HFFc6 (cell line): ENCODE data around the gene JADE1. TPM values are rescaled to one million over a fixed set of nuclear protein-coding genes. Genes with fewer than 3 reads are reported as not detected.

Experiments used
- DNase-seq: peaks from one replicate; pipeline ENCODE4 v3.0.0-alpha.2; 2018
- H3K27ac Mint-ChIP-seq: 2 replicates; pipeline ENCODE4 v1.8.0; 2020; ENCODE audit warnings: mild to moderate bottlenecking, mixed read lengths
- H3K27me3 Mint-ChIP-seq: 2 replicates; pipeline ENCODE4 v1.8.0; 2021; ENCODE audit warnings: mild to moderate bottlenecking, moderate library complexity, mixed read lengths; ENCODE audit not compliant: insufficient read depth
- H3K36me3 Mint-ChIP-seq: 2 replicates; pipeline ENCODE4 v1.8.0; 2021; ENCODE audit warnings: low read depth, mixed read lengths
- H3K4me1 Mint-ChIP-seq: 2 replicates; pipeline ENCODE4 v1.8.0; 2020; ENCODE audit warnings: low read depth, mixed read lengths
- H3K4me3 Mint-ChIP-seq: 2 replicates; pipeline ENCODE4 v1.8.0; 2020; ENCODE audit warnings: mild to moderate bottlenecking, moderate library complexity, mixed read lengths
- H3K9me3 Mint-ChIP-seq: 2 replicates; pipeline ENCODE4 v1.8.0; 2020; ENCODE audit warnings: mild to moderate bottlenecking, mixed read lengths
- total RNA-seq, 6 experiments: library from RNA; stranded (reverse); fragmentation: NEBNext Ultra II Directional; extraction: Animal tissue kit (Norgen Biotek cat#: 25700); gene quantifications; 2 replicates in 1 of 6; 3 replicates in 5 of 6; pipeline ENCODE4 v1.2.3, GENCODE V29; 2021
- TF ChIP-seq, protein P1 (sequence below): fragments of 200-600 bp; sonication (generic); IDR thresholded peaks from 2 replicates; pipeline ENCODE4 v1.5.0; 2021; ENCODE audit warnings: antibody characterized with exemption, mild to moderate bottlenecking

JADE1 gene
- total RNA-seq, 6 experiments from 2014 or later = 23.2 to 32.4 (median 26.6) TPM

DNA sequence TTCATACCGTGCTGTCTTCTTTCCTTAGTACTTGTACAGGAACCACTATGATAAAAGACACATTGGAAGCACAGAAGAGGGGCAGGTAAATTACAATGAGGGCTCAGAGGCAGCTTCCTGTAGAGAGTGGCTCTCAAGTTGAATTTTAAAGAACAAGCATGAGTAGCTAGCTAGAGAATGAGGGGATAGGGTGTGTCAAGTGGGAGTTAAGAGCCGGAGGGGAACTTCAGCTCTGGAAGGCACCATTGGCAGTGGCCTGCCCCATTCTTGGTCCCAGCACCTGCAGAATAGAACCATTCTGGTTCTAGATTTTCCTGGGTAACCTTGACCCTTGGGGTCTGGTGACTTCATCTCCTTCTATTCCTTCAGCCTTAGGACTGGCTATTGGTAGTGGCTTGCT lies 34.0 kb upstream of the JADE1 start:
- TF ChIP-seq, protein P1, sequence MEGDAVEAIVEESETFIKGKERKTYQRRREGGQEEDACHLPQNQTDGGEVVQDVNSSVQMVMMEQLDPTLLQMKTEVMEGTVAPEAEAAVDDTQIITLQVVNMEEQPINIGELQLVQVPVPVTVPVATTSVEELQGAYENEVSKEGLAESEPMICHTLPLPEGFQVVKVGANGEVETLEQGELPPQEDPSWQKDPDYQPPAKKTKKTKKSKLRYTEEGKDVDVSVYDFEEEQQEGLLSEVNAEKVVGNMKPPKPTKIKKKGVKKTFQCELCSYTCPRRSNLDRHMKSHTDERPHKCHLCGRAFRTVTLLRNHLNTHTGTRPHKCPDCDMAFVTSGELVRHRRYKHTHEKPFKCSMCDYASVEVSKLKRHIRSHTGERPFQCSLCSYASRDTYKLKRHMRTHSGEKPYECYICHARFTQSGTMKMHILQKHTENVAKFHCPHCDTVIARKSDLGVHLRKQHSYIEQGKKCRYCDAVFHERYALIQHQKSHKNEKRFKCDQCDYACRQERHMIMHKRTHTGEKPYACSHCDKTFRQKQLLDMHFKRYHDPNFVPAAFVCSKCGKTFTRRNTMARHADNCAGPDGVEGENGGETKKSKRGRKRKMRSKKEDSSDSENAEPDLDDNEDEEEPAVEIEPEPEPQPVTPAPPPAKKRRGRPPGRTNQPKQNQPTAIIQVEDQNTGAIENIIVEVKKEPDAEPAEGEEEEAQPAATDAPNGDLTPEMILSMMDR = no peak
- no peak overlapping the region for H3K27ac Mint-ChIP-seq
- H3K4me3 Mint-ChIP-seq = no peak overlapping the region
- H3K36me3 Mint-ChIP-seq = no peaks in the 10 kb centered on the region
- H3K27me3 Mint-ChIP-seq = no peaks in the 10 kb centered on the region; the same call in 1 of the 2 replicates
- no peak for DNase-seq
- no peaks in the 10 kb centered on the region for H3K9me3 Mint-ChIP-seq
- H3K4me1 Mint-ChIP-seq = peaks cover 30% of the 10 kb centered on the region

DNA sequence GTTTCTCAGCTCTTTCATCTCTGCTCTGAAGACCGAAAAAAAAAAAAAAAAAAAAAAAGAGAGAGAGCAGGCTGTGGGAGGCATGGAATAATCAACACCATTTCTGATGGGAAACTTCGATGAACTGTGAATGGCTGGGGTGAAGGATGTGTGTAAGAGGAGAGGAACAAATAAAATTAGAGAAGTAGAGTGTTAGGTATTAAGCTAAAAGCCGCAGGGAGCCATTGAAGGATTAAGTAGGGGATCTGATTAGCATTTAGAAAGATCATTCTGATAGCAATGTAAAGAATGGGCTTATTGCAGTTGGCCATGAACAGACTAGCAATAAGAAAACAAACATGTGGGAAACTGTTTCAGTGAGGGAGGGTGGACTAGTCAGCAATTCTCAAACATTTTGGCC lies 33.6 kb upstream of the JADE1 start:
- Mint-ChIP-seq H3K27ac (peak overlapping the region; percentile 6; the same call in 1 of the 2 replicates), H3K27me3 (no peaks in the 10 kb centered on the region; the same call in 1 of the 2 replicates)
- no peak for DNase-seq

DNA sequence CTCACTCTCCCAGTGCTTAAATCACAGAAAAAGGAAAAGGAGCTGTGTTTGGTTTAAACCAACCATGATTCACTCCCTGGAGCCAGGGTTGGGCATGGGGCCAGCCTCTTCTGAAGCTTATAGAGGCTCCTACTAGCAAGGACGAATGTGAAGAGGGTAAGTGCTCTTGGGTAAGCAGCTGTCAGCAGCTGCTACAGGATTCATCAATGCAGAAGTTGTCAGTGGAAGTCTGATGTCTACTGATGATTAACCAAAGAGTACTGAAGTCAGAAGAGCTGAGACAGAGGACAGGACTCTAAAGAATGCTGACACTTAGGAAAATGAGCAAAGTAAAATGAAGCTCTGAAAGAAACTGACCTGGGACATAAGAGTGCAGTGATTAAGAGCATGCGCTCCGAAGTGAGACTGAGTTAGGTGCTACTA lies 32.7 kb upstream of the JADE1 start:
- TF ChIP-seq, protein P1 = no peak
- Mint-ChIP-seq H3K9me3 (no peaks in the 10 kb centered on the region), H3K27ac (peak overlapping the region; percentile 66), H3K36me3 (no peaks in the 10 kb centered on the region), H3K27me3 (no peaks in the 10 kb centered on the region; the same call in 1 of the 2 replicates), H3K4me3 (peak overlapping the region; percentile 66), H3K4me1 (peaks cover 27% of the 10 kb centered on the region)
- DNase-seq = peak; percentile 91

More for the DNA sequence above, 33.6 kb upstream of the JADE1 start:
- Mint-ChIP-seq H3K4me1 (peaks cover 26% of the 10 kb centered on the region), H3K4me3 (peak overlapping the region; percentile 2; the same call in 1 of the 2 replicates), H3K9me3 (no peaks in the 10 kb centered on the region), H3K36me3 (no peaks in the 10 kb centered on the region)
- TF ChIP-seq, protein P1 = no peak

DNA sequence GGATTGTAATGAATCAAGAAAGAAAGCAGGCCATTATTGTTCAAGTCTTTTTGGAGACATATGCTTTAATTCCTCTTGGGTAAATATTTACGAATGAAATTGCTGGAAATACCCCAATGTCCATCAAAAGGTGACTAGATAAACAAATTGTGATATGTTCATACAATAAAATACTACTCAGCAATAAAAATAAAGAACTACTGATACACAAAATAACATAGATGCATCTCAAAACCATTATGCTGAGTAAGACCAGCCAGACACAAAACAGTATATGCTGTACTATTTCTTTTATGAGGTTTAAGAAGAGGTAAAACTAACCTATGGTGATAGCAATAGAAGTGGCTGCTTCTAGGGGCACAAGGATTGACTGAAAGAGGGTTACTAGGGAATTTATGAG lies 28.8 kb upstream of the JADE1 start:
- TF ChIP-seq, protein P1 = no peak
- H3K9me3 Mint-ChIP-seq = no peaks in the 10 kb centered on the region
- H3K4me3 Mint-ChIP-seq = no peak overlapping the region
- DNase-seq = no peak
- H3K27ac Mint-ChIP-seq = no peak overlapping the region
- H3K4me1 Mint-ChIP-seq = peaks cover 37% of the 10 kb centered on the region
- no peaks in the 10 kb centered on the region; the same call in 1 of the 2 replicates for H3K27me3 Mint-ChIP-seq
- H3K36me3 Mint-ChIP-seq = no peaks in the 10 kb centered on the region

DNA sequence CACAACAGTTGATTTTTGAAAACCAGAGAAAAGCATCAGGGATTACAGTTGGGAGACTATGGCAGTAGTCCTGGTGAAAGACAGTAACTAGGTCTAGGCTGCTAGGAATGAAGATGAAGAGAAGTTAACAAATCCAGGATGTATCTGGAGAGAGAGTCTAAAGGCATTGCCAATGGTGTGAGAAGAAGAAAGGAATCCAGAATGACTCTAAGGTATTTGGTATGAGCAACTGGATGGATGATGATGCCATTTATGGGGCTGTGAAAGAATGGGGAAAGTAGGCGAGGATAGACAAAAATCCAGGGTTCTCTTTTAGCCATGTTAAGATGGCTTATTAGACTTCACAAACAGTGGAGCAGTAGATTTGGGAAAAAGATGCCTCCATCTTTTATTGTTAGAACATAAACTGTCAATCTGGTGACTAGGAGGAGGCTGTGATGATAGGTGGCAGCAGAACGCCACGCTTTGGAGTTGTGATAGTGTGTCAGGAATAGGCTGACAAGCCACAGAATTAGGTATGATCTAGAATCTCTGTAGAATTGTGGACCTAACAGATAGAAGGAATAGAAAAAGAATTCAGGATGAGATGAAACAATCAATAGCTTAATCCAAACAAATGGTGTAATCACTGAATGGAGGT lies 27.3 kb upstream of the JADE1 start:
- H3K36me3 Mint-ChIP-seq = no peaks in the 10 kb centered on the region
- no peak overlapping the region for H3K4me3 Mint-ChIP-seq
- TF ChIP-seq, protein P1 = 0 out of 2 replicates have a peak, but pooled peaks have one; percentile 10
- peaks cover 22% of the 10 kb centered on the region for H3K4me1 Mint-ChIP-seq
- DNase-seq = peak; percentile 29
- peak overlapping the region; percentile 1; the same call in 1 of the 2 replicates for H3K27ac Mint-ChIP-seq
- H3K27me3 Mint-ChIP-seq = no peaks in the 10 kb centered on the region; the same call in 1 of the 2 replicates
- H3K9me3 Mint-ChIP-seq = no peaks in the 10 kb centered on the region
